Hematopoietic multipotent progenitor cell (in vitro differentiated cells): ENCODE data around the gene EVI5L. TPM values are rescaled to one million over a fixed set of nuclear protein-coding genes. Genes with fewer than 3 reads are reported as not detected.
"Not testable (repeated sequence)": the region's sequence is repeated elsewhere in the genome, so short reads cannot be mapped to it uniquely, and the experiment has no call there.

Experiments
- DNase-seq, 3 donors: peaks; one replicate each; pipeline ENCODE4 v3.0.0-alpha.2; 2011 to 2015; ENCODE audit warnings: low read depth in 2 of 3, low spot score in 2 of 3
- total RNA-seq: library from RNA; depleted of rRNA; stranded (reverse); fragments of >200 nt; gene quantifications from one replicate; pipeline ENCODE4 v1.2.3, GENCODE V29; 2012

The EVI5L gene
- total RNA-seq, 1 donor: 18.6 TPM

DNA sequence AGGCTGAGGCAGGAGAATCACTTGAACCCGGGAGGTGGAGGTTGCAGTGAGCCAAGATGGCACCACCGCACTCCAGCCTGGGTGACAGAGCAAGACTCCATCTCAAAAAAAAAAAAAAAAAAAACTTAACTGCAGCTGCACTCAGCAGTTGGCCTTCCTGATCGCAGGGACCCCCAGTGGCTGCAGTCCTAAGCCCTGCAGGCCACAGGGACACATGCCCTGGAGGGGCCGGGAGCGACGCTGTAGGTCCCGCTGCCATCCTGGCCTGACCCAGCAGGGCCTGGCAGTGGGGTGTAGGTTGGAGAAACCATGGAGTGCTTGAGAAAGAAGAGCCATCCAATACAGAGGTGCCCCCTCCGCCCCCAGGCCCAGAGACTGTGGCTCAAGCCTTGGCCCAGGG lies 29.1 kb downstream of the EVI5L start:
- DNase-seq: not testable (repeated sequence)

DNA sequence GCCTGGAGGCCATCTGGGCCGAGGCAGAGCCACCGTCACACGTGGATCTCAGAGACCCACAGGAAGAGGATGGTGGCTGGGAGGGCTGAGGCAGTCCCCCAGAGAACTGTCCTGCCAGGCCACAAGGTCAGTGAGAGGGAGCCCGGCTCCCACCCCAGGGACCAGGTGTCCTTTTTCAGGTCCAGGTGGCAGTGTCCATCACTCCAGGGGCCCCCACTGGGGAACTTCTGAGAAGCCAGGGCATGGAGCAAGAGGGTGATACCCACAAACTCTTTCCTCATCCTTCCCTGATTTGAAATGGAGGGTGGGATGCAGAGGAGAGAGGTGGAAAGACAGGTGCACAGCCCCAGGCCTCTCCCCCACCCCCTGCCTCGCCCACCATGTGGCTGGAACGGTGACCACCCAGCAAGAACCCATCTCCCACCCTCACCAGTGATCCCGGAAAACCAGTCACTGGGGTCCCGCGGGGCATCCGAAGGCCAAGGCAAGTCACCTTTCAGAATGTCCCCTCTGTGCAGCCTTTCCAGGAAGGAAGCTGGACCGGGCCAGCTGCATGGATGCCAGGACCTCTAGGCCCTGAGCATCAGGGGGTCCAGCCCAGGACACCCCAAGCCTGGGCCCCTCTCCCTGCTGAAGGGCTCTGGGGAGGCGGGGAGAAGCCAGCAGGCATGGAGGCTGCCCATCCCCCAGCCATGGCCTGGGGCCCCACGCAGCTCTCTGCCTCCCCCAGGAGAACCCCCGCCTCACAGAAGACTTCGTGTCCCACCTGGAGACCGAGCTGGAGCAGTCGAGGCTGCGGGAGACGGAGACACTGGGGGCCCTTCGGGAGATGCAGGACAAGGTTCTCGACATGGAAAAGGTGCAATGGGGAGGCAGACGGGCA lies 30.1 kb downstream of the EVI5L start:
- DNase-seq: no peak

DNA sequence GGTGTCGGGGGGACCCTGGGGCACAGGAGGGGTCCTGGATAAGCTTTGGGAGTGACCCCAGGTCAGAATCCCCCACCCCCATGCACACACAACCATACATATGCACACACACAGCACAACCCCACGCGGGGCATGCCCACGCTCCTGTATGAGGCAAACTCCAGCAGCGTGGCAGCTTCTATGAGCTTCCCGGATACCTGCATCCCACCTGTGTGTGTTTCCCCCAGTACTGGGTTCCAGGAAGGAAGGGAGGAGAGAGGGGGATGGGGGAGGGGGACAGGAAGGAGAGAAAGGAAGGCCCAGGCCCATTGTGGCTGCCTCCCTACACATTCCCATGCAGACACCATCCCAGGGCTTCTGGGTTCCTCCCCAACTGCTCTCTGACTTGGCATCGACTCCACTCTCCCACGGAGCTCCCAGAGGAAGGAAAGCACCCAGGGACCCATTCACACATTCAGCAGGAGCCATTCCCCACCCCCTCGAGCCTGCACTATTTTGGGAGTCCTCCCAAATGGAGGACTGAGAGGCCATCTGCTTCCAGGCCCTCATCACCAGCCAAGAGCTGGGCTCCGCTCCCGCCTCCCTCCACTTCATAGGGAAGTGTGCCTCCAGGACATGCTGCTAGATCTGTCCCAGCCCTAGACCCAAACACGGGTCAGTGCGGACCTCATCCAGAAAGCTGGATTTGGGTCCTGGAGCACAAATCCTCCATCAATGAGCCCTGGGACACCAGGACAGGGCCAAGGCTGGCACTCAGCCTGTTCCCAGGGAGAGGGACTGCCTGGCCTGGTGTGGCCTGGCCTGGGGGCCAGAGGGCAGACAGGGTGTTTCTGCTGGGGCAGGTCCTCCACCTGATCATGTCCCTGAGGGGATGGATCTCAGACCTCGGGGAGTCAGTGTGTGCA lies 30.9 kb downstream of the EVI5L start:
- no peak for DNase-seq

DNA sequence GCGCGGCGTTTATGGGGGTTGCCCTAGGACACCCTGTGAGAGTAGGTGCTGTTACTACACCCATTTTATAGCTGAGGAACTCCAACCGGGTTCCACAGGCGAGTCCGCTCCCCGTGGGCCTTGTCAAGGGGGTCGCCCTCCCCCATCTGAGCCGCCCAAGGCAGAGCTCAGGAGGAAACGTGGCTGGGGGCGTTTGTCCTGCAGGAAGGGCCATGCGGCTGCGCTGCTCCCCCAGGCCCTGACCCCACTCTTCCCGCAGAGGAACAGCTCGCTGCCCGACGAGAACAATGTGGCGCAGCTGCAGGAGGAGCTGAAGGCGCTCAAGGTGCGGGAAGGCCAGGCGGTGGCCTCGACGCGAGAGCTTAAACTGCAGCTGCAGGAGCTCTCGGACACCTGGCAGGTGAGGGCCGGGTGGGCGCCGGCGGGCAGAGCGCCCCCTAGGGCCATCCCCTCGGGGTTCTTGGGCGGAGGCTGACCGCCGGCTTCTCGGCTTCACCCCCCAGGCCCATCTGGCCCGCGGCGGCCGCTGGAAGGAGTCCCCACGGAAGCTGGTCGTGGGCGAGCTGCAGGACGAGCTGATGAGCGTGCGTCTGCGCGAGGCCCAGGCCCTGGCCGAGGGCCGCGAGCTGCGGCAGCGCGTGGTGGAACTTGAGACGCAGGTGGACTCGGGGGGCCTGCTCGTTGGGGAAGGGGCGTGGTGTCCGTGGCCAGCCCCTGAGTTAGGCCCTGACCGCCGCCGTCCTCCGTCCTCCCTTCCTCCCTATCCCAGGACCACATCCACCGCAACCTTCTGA lies 31.8 kb downstream of the EVI5L start:
- DNase-seq: no peak

DNA sequence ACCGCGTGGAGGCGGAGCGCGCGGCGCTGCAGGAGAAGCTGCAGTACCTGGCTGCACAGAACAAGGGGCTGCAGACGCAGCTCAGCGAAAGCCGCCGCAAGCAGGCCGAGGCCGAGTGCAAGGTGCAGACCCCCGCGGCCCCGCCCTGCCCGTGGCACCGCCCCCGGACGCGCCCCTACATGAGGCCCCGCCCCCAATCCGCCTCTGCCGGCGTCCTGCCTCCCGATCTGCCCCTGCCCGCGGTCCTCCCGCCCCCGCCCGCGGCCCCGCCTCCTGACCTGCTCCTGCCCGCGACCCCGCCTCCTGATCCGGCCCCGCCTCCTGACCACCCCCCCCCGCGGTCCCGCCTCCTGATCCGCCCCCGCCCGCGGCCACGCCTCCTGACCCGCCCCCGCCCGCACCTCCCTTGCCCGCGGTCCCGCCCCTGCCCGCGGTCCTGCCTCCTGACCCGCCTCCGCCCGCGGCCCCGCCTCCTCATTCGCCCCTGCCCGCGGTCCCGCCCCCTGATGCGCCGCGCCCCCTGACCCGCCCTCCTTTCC lies 32.5 kb downstream of the EVI5L start:
- DNase-seq: peak; percentile 54 to 77 (median 66)

DNA sequence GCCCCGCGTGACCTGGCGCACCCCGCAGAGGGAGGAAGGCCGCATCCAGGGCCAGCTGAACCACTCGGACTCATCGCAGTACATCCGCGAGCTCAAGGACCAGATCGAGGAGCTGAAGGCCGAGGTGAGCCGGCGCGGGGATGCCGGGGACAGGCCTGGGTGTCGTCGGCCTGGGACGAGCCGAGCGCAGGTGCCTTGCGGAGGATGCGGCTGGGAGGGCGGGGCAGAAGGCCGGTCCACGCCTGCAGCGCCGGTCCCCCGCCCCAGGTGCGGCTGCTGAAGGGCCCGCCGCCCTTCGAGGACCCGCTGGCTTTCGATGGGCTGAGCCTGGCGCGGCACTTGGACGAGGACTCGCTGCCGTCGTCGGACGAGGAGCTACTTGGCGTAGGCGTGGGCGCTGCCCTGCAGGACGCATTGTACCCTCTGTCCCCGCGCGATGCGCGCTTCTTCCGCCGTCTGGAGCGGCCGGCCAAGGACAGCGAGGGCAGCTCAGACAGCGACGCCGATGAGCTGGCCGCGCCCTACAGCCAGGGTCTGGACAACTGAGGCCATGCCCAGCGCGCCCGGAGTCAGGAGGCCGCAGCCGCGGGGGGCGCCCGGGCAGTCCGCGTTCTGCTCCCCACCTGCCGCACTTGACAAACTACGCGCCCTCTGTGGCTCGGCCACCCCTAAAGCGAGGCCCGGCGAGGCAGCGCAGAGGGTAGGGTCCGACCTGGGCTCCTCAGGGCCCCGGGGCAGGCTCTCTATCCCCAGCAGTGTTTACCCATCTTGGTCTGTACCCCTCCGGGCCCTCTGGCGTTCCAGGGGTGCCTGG lies 33.3 kb downstream of the EVI5L start:
- no peak for DNase-seq

DNA sequence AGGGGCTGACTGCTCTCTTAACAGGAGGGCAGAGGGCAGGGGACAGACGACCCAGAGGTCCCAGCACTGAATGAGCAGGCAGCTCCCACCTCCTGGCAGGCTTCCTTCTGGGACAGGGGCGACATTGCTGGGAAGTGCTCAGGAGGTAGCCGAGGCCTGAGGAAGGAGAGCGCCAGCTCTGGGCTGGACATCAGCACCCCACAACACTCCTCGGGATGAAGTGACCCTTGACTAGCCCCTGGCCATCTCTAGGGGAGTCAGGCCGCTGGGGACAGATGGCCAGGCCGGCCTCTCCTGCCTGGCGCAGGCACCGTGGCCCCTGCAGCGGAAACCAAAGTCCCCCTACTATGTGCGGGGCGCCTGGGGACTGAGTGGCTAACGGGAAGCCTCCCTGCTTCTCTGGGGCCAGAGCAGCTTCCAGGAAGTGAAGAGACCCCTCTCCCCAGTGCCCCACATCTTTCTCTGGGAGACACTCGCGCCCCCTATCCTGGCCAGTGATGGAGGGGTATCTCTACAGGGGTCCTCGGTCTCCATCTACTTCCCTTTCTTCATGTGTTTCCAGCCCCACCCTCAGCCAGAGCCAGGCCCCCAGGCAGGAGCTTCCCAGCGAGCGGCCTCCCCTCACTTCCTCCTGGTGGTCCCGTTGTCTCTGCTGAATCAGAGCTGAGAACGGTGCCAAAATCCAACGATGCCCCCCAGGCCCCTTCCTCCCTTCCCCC lies 34.1 kb downstream of the EVI5L start:
- DNase-seq: no peak

DNA sequence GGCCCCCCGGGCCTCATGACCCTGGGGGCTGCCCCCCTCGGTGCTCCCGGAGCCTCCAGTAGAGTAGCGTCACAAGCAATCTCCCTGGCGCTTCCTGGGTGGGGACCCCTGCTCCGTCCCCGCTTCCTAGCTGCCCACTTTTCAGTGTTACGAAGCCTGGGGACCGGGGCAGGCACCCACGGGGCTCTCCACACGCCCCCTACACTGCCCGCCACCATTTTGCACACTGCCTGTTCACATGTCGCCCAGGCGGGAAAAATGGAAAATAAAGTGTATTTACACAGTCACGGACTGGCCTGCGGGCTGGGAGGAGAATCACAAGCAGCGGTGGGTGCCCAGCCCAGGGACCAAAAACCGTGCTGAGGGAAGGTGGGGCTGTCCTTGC lies 34.7 kb downstream of the EVI5L start:
- no peak for DNase-seq

DNA sequence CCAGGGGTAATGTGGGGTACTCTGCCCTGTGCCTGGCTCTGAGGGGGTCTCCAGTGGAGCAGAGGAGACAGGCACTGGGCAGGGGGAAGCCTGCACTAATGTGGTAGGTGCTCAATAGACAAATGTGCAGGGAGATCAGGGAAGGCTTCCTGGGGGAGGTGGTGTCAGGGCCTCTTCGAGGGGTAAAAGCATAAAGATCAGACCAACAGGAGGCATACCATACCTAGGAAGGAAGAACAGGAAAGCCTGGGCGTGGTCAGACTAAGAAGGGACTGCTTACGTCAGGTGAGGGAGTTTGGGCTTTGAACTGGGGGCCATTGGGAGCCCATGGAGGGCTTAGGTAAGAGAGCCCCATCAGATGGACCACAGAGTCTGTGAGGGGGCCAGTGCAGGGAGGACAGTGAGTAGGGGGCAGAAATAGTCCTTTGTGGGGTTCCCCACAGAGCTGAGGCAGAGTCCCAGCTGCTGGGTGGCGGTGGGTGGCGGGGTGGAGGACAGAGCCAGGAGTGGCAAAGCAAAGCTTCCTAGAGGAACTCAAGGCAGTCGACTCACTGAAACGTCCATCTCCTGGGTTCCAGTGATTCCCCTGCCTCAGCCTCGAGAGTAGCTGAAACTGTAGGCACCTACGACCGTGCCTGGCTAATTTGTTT lies 35.4 kb downstream of the EVI5L start:
- DNase-seq: no peak

DNA sequence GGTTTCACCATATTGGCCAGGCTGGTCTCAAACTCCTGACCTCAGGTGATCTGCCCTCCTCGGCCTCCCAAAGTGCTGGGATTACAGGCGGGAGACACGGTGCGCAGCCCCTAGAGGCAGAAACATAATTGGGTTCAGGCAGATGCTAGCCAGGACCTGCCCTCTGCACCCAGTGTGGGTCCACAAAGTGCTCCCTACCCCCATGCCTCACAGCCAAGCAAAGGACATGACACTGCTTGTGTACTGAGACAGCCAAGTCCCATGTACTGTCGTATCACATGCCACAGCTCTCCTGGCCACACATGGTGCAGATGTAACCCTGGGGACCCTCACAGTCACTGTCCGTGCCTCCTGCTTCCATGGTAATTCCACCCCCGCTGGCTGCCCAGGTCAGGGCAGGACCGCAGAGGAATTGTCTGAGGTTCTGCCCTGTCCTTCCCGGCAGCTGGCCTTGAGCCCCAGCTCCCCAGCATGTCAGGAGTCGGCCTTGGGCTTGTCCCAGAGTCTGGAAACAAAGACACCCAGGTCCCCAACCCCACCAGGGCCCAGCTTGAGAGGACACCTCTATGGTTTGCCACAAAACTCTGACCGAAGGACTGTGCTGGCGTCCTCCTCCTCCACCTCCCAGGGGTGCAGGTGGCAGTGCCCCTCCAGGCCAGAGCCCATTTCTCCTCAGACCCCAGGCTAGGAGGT lies 36.5 kb downstream of the EVI5L start:
- no peak for DNase-seq

DNA sequence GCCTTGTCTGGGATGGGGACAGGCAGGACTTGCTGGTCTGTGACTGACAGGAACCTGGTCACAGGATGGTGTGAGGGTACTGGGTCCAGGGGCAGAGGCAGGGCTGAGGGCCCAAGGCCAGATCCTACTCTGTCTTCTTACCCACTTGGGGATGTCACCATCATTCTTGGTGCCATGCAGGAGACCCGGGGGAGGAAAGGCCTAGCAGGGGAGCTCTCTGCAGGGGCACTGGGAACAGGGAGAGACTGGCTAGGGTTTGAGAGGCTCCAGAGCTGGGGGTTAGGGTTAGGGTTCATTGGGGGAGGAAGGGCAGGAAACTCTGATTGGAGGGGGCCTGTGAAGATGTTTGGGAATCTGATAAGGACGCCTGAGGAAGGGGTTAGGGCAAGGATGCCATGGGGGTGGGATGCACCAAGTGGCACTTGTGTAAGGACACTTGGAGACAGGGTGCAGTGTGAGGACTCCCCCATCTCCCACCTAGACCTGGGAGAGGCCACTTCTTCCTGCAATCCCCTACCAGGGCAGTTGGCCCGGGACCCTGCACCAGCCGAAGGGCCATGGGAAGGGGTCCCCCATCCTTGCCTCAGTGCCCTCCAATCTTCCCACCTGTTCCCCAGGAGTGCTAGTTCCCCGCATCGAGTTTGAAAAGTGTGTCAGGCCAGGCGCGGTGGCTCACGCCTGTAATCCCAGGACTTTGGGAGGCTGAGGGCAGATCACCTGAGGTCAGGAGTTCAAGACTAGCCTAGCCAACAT lies 37.2 kb downstream of the EVI5L start:
- DNase-seq: no peak

DNA sequence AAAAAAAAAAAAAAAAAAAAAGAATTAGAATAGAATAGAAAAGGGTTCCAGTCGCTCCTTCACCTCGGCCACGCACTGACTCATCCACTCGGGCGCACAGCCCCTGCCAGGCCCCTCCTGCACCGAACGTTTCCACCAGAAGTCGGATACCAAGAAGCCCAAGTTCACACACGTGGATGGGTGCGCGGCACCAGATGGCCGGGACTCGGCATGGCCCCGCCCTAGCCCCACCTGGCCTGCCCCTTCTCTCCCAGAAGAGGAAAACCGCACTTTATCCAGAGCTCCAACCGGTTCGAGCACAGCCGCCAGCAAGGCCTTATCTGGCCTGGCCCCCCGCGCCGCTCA lies 38.3 kb downstream of the EVI5L start:
- peak in 2 of 3 donors; percentile 52 to 58 for DNase-seq

DNA sequence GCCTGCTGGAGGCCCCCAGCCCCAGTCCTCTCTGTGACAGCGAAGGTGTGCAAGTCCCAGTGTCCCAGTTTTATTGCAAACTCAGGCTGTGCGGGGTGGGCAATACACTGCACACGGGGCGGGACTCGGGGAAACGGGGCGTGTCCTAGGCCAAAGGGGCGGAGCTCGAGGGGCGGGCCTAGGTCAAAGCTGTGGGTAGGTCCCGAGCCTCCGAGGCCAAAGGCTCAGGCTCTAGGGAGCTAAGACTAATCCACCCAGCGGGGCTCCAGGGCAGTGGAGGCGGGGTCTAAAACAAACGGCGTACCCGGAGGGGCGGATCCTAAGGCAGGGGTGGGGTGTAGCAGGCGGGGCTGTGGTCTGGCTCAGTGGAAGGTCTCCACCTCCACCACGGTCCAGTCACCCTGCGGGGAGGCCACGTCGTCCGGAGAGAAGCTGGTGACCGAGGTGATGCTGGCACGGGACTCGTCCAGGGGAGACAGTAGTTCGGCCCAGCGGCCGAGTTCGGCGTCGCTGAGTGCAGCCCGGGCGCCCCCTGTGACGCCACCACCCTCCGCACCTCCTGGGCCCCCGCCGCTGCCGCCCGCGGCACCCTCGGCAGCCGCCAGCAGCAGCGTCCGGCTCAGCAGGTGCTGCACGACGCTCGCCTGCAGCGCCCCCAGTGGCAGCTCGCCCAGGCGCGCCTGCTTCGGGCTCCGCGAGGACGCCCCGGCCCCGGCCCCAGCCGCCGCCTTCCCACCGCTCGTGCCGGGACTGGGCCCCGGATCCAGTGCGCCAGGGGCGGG lies 38.8 kb downstream of the EVI5L start:
- DNase-seq: peak; percentile 85 to 93 (median 88)

DNA sequence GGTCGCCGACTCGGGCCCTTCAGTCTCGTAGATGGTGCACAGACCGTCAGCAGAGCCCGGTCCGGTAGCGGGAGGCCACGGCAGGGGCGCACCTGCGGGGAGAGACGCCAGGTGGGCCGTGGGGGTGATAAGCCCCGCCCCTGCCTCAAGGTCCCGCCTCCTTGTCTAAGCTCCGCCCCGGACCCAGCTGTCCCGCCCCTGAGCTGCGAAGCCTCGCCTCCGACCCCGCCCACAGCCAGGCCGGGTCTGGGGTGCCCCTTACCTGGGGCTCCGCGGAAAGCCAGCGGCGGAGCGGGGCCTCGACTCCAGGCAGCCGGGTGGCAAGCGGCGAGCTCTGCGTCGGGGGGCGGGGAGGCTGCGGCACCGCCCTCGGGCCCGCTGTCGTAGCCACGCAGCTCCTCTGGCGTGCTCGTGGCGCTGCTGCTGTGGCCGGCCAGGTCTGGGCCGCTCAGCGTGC lies 39.5 kb downstream of the EVI5L start:
- peak; percentile 68 to 84 (median 68) for DNase-seq

DNA sequence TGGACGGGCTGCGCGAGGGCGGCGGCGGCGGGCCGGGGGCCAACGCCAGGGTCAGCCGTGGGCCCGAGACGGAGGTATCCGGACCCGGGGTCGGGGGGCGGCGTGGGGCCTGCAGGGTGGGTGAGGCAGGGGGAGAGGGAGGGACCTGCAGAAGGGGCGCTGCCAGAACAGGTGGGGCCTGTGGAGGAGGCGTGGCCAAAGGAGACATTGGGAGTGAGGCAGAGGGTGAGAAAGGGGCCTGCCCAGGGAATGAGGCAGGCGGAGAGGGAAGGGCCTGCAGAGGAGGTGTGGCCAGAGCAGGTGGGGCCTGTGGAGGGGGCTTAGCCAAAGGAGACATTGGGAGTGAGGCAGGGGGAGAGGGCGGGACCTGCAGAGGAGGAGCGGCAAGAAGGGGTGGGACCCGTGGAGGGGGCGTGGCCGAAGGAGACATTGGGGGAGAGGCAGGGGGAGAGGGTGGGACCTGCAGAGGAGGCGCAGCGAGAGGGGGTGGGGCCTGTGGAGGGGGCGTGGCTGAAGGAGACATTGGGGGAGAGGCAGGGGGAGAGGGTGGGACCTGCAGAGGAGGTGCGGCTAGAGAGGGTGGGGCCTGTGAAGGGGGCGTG lies 40.0 kb downstream of the EVI5L start:
- peak; percentile 35 to 85 (median 81) for DNase-seq
